ENCODE data around the gene CCS. TPM values are rescaled to one million over a fixed set of nuclear protein-coding genes. Genes with fewer than 3 reads are reported as not detected.
"Not testable (repeated sequence)": the region's sequence is repeated elsewhere in the genome, so short reads cannot be mapped to it uniquely, and the experiment has no call there.

Gene CCS
- polyA plus RNA-seq, 1 donor: 39.3 TPM

GRCh38 chr11:66628061-66628603 is 35.1 kb downstream of the CCS start:
- no peak for DNase-seq

- no peak for DNase-seq
These were observed 36.4 kb downstream of the CCS start for GRCh38 chr11:66629356-66629755.

- no peak for DNase-seq
These were observed 38.9 kb downstream of the CCS start for GRCh38 chr11:66631883-66632282.

- DNase-seq: no peak
These were observed 40.0 kb downstream of the CCS start for GRCh38 chr11:66632952-66633351.

- no peak for DNase-seq
These were observed 43.4 kb downstream of the CCS start for GRCh38 chr11:66636411-66636810.

- DNase-seq: no peak
These were observed 44.7 kb downstream of the CCS start for GRCh38 chr11:66637557-66638176.

GRCh38 chr11:66638177-66639065 is 45.4 kb downstream of the CCS start, which contains the start of gene RBM4:
RBM4 (plus strand) TSS chr11:66638703; CDS start chr11:66639712, 1,009 bp downstream.
- DNase-seq: peak; percentile 100

- DNase-seq: no peak
These were observed 46.3 kb downstream of the CCS start for GRCh38 chr11:66639066-66639813.

GRCh38 chr11:66639814-66640340 is 46.9 kb downstream of the CCS start:
- not testable (repeated sequence) for DNase-seq

- DNase-seq: no peak
These were observed 48.8 kb downstream of the CCS start for GRCh38 chr11:66641834-66642233.

GRCh38 chr11:66643745-66644437 is 50.9 kb downstream of the CCS start:
- no peak for DNase-seq

GRCh38 chr11:66646828-66647227 is 53.8 kb downstream of the CCS start:
- DNase-seq: no peak

GRCh38 chr11:66649903-66650302 is 56.9 kb downstream of the CCS start:
- no peak for DNase-seq

GRCh38 chr11:66651016-66651415 is 58.0 kb downstream of the CCS start:
- no peak for DNase-seq

- no peak for DNase-seq
These were observed 59.7 kb downstream of the CCS start for GRCh38 chr11:66652651-66653050.

- no peak for DNase-seq
These were observed 60.1 kb downstream of the CCS start for GRCh38 chr11:66653123-66653522.

Other genes starting within 250 kb of the CCS start
- 21.8 TPM for gene BRMS1, start 248.1 kb upstream of the CCS start, polyA plus RNA-seq (ENCODE audit: insufficient read length)
- gene B4GAT1, start 245.6 kb upstream of the CCS start, polyA plus RNA-seq (ENCODE audit: insufficient read length): 22.0 TPM
- 40.8 TPM for gene SLC29A2, start 221.4 kb upstream of the CCS start, polyA plus RNA-seq (ENCODE audit: insufficient read length)
- 0.21 TPM for gene NPAS4, start 172.2 kb upstream of the CCS start, polyA plus RNA-seq (ENCODE audit: insufficient read length)
- gene MRPL11, start 154.3 kb upstream of the CCS start, polyA plus RNA-seq (ENCODE audit: insufficient read length): 45.9 TPM
- gene PELI3, start 126.3 kb upstream of the CCS start, polyA plus RNA-seq (ENCODE audit: insufficient read length): 8.6 TPM
- 25.7 TPM for gene DPP3, start 112.8 kb upstream of the CCS start, polyA plus RNA-seq (ENCODE audit: insufficient read length)
- 21.4 TPM for gene BBS1, start 82.5 kb upstream of the CCS start, polyA plus RNA-seq (ENCODE audit: insufficient read length)
- gene ZDHHC24, start 47.1 kb upstream of the CCS start, polyA plus RNA-seq (ENCODE audit: insufficient read length): 4.6 TPM
- gene ACTN3, start 46.3 kb upstream of the CCS start, polyA plus RNA-seq (ENCODE audit: insufficient read length): 141 TPM
- gene CTSF, start 24.6 kb upstream of the CCS start, polyA plus RNA-seq (ENCODE audit: insufficient read length): 27.0 TPM
- 0.25 TPM for gene CCDC87, start 122 bp upstream of the CCS start, polyA plus RNA-seq (ENCODE audit: insufficient read length)
- 51.5 TPM for gene RBM14, start 23.4 kb downstream of the CCS start, polyA plus RNA-seq (ENCODE audit: insufficient read length)
- 141 TPM for gene RBM4, start 45.5 kb downstream of the CCS start, polyA plus RNA-seq (ENCODE audit: insufficient read length)
- gene RBM4B, start 84.7 kb downstream of the CCS start, polyA plus RNA-seq (ENCODE audit: insufficient read length): 38.0 TPM
- 24.3 TPM for gene SPTBN2, start 136.0 kb downstream of the CCS start, polyA plus RNA-seq (ENCODE audit: insufficient read length)